NCI-H1436 treated with DMSO at 0.1 percent for 48 hours (cell line): ENCODE data around the gene CPEB3.
A peak's percentile ranks its signal among the peaks of the same experiment; 100 is the strongest.
"Not testable (repeated sequence)": the region's sequence is repeated elsewhere in the genome, so short reads cannot be mapped to it uniquely, and the experiment has no call there.

Source experiments
- DNase-seq: peaks from one replicate; lab custom pipeline; 2025; lab: John Stamatoyannopoulos, UW

CPEB3 gene

DNA sequence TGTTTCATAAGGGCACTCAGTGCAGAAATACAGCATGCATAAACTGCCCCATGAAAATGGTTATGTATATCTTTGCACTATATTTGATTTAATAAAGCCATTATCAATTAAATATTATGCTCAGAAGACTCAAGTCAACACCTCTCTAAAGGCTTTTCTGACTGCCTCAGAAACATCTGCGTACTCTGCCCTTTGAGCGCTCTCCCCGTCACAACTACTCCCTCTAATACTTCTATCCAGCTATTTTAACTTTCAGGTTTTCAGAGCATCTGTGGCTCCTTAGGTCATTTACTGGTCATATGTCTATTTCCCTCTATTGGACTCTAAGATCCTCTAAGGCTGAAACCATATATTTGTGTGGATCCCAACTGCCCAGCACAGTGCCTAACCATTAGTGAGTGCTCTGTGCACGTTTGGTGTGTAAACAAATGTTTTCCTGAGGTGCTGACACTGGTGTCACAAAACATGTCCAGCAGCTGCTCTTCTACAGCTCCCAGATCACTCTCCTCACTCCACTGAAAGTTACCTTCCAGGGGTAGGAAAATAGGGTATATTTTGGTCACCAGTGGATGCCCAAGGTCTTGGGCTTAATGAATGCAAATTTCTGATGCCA, 188.2 kb downstream of the CPEB3 start:
- DNase-seq: no peak

GRCh38 chr10:92094960-92095359, 195.9 kb downstream of the CPEB3 start:
- no peak for DNase-seq

DNA sequence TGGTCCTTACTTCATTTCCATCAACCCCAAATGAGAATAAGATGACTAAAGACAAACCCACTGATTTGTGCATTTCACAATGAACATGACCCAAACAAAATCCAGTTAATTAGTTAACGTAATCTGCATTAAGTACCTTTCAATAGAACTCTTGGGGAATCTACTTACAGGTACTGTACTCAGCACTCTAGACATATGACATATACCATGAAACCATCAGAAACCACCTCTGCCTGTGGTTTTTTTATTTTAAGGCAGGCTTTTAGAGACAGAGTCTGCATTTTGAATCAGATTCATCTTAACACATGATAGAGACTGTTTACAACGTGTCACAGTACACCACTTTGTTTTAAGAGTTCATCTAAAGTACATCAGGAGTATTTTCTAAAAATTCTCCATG, 198.9 kb downstream of the CPEB3 start:
- no peak for DNase-seq

DNA sequence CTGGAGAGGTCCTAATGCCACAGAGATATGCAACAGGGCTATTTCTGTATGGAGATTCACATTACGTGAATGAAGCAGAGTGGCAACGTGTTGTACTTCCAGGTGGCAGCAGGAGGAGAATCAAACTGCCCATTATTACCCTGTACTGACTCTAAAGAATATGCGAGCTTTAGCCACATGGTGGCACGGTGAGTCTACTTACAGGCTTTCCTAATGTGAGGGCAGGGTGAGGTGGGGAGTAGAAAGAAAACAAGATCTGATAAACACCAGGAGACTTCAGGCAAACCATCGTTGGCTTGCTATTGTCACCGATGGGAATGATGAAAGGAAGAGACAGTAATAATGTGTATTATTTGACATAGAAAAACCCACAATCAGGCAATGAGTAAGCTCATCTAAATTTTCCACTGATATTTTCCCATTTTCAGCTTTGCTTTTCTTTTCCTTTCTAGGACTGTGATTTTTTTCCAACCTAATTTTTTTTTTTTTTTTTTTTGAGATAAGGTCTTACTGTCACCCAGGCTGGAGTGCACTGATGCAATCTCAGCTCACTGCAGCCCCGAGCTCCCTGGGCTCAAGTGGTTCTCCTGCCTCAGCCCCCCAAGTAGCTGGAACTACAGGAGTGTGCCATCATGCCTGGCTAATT, 203.0 kb downstream of the CPEB3 start:
- DNase-seq: peak; percentile 51

- no peak for DNase-seq
Observed at GRCh38 chr10:92082583-92083280, 208.1 kb downstream of the CPEB3 start.

- DNase-seq: no peak
Observed at GRCh38 chr10:92081641-92082040, 209.2 kb downstream of the CPEB3 start.

- DNase-seq: no peak
Observed at GRCh38 chr10:92080244-92080643, 210.6 kb downstream of the CPEB3 start.

DNA sequence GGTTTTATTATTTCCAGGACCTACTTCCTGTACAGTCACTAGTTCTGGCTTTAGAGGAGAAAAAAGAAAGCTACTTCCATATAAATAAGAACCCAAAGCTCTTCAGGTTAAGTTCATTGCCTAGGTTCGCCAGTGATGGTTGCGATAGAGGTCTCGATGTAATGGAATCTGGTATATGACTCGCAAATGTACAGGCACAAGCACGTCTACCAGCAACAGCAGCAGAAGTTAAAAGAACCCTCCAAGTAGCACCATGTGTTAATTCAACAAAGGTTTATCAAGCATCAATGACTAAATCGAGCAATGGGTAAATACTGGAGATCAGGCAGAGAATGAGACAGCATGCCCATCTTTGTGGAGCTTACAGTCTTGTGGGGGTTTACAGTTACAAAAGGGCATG, 211.9 kb downstream of the CPEB3 start:
- no peak for DNase-seq

GRCh38 chr10:92076722-92077121, 214.2 kb downstream of the CPEB3 start:
- no peak for DNase-seq

DNA sequence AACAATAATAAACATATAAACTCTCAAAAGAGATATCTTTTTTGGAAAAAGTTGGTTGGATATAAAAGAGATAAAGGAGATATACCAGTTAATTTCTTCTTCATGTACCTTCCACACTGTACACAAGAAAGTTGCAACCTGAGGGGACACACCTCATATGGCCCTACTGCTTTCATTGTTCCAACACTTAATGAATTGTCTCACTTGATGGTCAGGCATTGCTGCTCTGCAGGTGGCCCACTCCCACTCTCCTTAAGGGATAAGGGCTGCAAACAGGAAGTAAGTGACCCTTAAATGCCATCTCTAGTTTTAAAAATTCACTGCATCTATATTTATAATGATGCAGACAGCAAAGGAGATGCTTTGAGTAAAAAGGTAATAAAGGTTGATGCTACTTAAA, 215.0 kb downstream of the CPEB3 start:
- no peak for DNase-seq

GRCh38 chr10:92074126-92074887, 216.6 kb downstream of the CPEB3 start:
- DNase-seq: no peak

DNA sequence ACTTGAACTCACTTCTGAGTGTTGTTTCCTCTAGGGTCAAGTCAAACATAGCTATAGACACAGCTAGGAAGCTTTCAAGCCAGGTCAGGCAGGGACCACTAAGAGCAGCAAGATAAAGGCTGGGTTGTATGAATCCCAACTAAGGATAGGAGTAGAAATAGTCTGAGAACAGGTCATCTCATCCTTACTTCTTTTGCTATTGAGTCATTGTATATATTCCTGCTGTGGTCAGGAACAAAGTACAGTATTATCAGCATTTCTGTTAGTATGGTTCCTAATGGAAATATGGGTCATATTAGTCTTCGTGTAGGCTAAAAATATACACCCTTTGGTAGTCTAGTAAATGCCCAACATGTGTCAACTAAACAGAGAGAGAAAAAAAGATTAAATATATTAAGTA, 222.0 kb downstream of the CPEB3 start:
- DNase-seq: no peak

DNA sequence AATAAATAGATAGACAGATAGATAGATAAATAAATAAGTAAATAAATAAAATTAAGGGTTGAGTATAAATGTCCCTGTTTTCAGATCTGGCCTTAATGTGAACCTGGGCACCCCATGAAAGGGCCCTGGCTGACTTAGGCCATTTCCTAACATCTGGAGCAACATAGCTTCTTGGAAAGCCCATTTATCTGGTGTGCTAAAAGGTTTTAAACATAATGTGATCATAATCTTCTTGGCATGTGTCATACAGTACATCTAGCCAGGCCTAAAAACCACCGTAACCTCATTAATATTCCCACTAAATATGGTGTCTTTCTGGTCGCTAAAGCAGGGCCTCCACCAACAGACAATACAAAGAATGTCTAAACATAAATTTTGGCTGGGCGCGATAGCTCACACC, 224.5 kb downstream of the CPEB3 start:
- DNase-seq: no peak

DNA sequence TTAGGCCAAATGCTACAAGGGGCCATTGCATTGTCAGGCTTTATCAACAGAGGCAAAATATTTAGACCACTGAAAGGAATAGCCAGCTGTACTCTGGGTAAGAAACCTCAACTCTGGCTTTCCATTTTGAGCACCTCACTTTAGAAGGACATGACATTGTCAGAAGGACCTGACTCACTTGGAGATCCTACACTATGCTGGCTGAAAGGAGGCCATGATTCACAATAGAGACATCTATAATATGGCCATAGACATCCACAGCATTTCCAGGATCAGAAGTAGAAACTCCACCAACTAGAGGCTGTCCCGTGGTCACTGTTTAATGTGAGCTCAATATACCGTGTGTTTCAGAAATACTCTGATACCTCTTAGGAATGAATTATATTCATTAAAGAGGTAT, 226.4 kb downstream of the CPEB3 start:
- no peak for DNase-seq

GRCh38 chr10:92062273-92062672, 228.6 kb downstream of the CPEB3 start:
- DNase-seq: no peak

GRCh38 chr10:92054807-92055206, 236.1 kb downstream of the CPEB3 start:
- no peak for DNase-seq

DNA sequence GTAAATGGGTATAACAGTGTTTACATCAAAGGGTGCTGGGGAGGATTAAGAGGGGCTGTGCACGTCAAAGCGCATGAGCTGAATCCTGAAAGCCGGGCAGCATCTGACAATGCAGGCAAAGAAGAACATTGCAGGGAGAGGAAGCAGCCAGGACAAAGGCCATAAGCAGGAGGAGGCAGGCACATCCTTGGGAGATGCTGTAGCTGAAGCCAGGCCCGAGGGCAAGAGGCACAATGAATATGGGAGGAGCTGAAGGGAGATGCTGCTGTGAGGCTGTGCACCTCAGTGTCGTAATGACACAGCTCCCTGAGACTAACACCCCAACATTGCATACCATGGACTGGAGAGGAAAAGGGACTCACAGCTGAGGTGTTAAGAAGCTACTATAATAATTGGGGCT, 238.1 kb downstream of the CPEB3 start:
- DNase-seq: no peak

- DNase-seq: no peak
Observed at GRCh38 chr10:92052088-92052487, 238.8 kb downstream of the CPEB3 start.

DNA sequence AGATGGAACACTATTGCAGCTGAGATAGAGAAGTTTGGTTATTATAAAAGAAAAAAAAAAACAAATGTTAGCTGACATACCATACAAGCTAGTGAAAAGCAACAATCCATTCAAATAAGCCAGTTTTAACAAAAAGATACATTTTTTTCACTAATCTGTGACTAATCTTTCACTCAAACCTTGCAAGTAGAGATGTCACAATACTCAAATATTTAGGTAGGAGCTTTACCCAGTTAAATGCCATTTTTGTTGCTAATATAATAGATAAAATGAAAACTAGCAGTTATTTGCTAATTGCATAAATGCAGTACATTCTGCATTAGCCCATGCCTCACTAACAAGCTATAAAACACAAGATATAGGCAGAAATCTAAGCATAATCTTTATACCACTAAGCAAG, 243.7 kb downstream of the CPEB3 start:
- DNase-seq: no peak

GRCh38 chr10:92045641-92046106, 245.2 kb downstream of the CPEB3 start:
- no peak for DNase-seq

GRCh38 chr10:92042541-92042940, 248.3 kb downstream of the CPEB3 start:
- DNase-seq: no peak

DNA sequence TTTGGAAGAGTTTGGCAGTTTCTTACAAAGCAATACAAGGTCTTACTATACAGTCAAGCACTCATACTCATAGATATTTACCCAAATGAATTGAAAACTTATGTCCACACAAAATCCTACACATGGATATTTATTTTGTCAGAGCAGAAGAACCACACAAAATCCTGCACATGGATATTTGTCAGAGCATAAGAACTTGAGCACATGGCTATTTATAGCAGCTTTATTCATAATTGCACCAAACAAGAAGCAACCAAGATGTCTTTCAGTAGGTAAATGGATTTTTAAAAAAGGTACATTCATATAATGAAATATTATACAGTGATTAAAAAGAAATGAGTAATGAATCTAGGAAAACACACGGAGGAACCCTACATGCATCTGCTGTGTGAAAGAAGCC, 251.9 kb downstream of the CPEB3 start:
- DNase-seq: no peak

DNA sequence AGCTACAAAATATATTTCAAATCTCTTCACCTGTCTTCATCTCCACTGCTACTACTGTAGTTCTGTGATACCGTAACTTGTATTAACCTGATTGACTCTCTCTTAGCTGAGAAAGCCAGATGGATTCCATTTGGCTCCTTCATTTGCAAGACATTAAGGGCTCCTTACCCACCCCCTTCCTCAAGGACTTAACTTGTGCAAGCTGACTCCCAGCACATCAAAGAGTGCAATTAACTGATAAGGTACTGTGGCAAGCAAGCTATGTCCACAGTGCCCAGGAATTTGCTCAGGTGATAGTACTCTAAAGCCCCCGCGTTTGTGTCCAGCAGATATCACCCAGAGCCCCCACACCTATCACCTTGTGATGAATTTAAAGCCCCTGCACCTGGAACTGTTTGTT, 257.8 kb downstream of the CPEB3 start:
- DNase-seq: not testable (repeated sequence)
